ENCODE data around the gene NTNG1. TPM values are rescaled to one million over a fixed set of nuclear protein-coding genes. Genes with fewer than 3 reads are reported as not detected.

Gene NTNG1
- total and polyA plus RNA-seq, 12 donors: 0.06 TPM; not detected in 11

DNA sequence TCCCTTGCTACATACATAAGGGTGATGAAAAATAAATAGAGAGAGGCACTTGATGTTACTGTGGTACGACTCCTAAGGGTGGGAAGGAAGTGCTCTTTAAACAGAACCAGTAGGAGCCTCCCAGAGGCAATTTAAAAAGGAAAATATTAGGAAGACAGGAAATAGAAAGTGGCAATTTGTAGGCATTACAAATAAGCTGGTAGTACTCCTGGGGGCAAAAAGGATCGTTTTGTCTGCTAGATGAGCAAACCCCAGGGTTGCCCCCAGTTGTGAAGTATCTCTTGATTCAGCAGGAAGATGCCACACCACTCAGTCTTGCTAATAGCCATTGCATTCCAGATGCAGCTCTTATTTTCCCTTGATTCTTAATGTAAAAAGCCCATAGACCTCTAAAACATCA lies 303.0 kb downstream of the NTNG1 start:
- Histone ChIP-seq H3K4me3 (no peak overlapping the region), H3K27me3 (no peaks in the 10 kb centered on the region), H3K27ac (no peak overlapping the region), H3K4me1 (no peaks in the 10 kb centered on the region), H3K9me3 (peaks cover 0 to 4% (median 0%) of the 10 kb centered on the region in 11 donors), H3K36me3 (no peaks in the 10 kb centered on the region)
- DNase-seq (no peak), ATAC-seq (no peak)
- TF ChIP-seq, protein P1, sequence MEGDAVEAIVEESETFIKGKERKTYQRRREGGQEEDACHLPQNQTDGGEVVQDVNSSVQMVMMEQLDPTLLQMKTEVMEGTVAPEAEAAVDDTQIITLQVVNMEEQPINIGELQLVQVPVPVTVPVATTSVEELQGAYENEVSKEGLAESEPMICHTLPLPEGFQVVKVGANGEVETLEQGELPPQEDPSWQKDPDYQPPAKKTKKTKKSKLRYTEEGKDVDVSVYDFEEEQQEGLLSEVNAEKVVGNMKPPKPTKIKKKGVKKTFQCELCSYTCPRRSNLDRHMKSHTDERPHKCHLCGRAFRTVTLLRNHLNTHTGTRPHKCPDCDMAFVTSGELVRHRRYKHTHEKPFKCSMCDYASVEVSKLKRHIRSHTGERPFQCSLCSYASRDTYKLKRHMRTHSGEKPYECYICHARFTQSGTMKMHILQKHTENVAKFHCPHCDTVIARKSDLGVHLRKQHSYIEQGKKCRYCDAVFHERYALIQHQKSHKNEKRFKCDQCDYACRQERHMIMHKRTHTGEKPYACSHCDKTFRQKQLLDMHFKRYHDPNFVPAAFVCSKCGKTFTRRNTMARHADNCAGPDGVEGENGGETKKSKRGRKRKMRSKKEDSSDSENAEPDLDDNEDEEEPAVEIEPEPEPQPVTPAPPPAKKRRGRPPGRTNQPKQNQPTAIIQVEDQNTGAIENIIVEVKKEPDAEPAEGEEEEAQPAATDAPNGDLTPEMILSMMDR (IDR thresholded peaks at IDR 0.05): no peak
- intact Hi-C loops (cut with DNase I): no loop called here
- WGBS, 2 donors: 50 to 52% methylated on average over 2 of the region's 2 CpGs

DNA sequence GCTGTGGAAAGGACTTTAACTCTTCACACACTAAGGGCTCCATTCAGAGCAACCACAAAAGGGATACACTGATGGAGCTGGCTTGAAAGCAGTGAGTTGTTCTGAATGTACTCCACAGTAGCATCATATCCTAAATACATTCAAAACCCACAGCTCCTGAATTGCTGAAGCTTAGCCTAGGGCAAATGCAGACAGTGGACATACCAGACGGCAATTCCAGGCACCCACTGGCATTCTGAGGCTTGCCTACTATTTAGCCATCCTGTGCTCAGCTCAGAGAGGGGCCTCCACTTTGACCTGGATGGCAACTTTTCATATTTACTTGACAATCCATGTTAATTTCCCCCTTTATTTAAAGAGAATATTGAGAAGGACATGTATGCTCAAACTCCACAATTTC lies 303.5 kb downstream of the NTNG1 start:
- Histone ChIP-seq H3K27me3 (no peaks in the 10 kb centered on the region), H3K4me3 (no peak overlapping the region), H3K36me3 (no peaks in the 10 kb centered on the region), H3K27ac (no peak overlapping the region), H3K4me1 (no peaks in the 10 kb centered on the region), H3K9me3 (peaks cover 0 to 4% (median 0%) of the 10 kb centered on the region in 11 donors)
- DNase-seq (no peak), ATAC-seq (no peak)
- 80 to 88% methylated on average over 1 of the region's 1 CpG for WGBS, 2 donors
- intact Hi-C loops (cut with DNase I): no loop called here
- TF ChIP-seq, protein P1 (IDR thresholded peaks at IDR 0.05): no peak

DNA sequence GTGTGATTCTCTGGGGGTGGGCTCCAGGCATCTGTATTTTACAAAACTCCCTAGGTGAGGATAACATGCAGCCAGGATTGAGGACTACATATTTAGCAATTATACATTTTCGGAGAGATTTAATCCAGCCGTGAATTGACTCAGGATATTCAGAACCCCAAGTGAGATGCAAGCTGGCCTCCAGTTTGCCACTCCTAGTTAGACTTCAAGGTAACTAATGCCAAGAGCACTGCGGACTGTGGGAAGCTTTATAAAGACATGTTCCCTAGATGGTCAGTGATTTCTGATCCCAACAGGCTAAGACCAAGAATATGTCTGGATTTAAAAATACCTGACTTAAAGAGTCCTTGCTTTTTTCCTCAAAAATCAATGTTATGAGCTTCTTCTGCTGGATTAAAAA lies 308.5 kb downstream of the NTNG1 start:
- DNase-seq: no peak
- H3K27me3 ChIP-seq: no peaks in the 10 kb centered on the region
- intact Hi-C loops (cut with DNase I): no loop called here
- no peaks in the 10 kb centered on the region for H3K36me3 ChIP-seq
- WGBS, 2 donors: 79 to 82% methylated on average over 3 of the region's 3 CpGs
- H3K27ac ChIP-seq: no peak overlapping the region
- H3K4me1 ChIP-seq: peaks cover 0 to 7% (median 0%) of the 10 kb centered on the region in 9 donors
- H3K4me3 ChIP-seq: no peak overlapping the region
- TF ChIP-seq, protein P1 (IDR thresholded peaks at IDR 0.05): no peak
- no peak for ATAC-seq
- H3K9me3 ChIP-seq: peaks cover 0 to 6% (median 0%) of the 10 kb centered on the region in 11 donors

DNA sequence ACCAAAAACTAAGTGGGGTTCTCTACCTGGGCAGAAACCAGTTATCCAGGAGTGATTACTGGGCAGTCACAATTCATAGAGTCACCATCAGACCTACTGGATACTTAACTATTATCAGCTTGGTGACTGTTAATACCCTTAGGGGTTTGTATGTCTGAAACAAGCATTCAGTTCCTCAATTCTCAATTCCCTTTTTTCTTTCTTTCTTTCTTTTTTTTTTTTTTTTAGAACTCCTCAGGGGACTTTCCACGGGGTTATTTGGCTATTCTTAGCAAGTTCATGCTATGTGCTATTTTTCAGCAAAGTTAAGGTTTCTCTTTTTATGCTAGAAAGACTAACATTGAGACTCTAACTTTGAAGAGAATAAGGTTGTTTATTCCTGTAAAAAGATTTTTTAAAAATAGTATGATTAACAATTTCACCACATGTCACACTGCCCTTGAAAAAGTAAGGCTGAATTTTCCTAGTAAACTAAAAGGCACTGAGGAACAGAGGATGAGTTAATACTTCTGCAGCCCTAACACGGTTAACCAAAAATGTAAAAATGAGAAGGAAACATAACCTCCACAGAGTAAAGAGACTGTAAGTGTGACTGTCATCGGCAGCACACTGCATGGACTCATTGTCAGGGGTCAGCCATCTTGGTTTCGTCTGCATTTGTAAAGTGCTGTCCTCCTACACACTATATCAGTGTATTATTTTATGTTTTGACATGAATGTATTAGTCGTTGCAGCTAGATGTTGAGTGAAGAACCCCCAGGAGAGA lies 310.2 kb downstream of the NTNG1 start:
- ATAC-seq (no peak), DNase-seq (no peak)
- H3K27ac ChIP-seq: peak overlapping the region in 1 of 10 donors; percentile 18
- H3K9me3 ChIP-seq: peaks cover 0 to 6% (median 0%) of the 10 kb centered on the region in 11 donors
- peaks cover 0 to 5% (median 0%) of the 10 kb centered on the region in 7 donors for H3K27me3 ChIP-seq
- intact Hi-C loops (cut with DNase I): no loop called here
- no peaks in the 10 kb centered on the region for H3K36me3 ChIP-seq
- H3K4me1 ChIP-seq: peaks cover 0 to 7% (median 0%) of the 10 kb centered on the region in 9 donors
- H3K4me3 ChIP-seq: no peak overlapping the region
- TF ChIP-seq, protein P1 (IDR thresholded peaks at IDR 0.05): no peak
- 61 to 64% methylated on average over 5 of the region's 5 CpGs for WGBS, 2 donors
